Measurements from ENCODE around the gene SH3RF3. TPM values are rescaled to one million over a fixed set of nuclear protein-coding genes. Genes with fewer than 3 reads are reported as not detected.

The SH3RF3 gene
- total RNA-seq, 1 experiment from 2014 or later, result 0.32 TPM

GRCh38 chr2:109164739-109165221, 35.8 kb downstream of the SH3RF3 start:
- in situ Hi-C loops (cut with HindIII; ENCODE audit: low pct_unique_long_range_greater_than_20kb, low sequenced_read_pairs), result no loop called here
- DNase-seq (ENCODE audit: low read depth, low spot score), result no peak

DNA sequence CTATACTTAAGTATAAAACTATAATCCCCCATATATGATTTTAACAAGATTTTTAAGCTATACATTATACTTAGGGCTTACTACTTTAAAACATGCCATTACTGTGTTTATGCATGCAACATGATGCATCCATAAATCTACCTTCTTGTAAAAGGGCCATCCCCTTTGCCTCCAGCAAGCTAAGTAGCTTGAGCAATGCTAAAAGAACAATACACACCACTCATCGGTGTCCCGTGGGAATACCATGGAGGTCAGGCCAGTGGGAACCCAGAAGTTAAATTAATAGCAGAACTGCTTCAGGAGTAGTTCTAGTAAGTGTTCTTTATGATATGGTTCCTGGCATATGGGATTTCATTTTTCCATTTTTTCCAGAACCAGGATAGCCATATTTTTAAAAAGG, 37.8 kb downstream of the SH3RF3 start:
- DNase-seq (ENCODE audit: low read depth, low spot score), result peak; percentile 83
- in situ Hi-C loops (cut with HindIII; ENCODE audit: low pct_unique_long_range_greater_than_20kb, low sequenced_read_pairs), result no loop called here

GRCh38 chr2:109168086-109168485, 39.1 kb downstream of the SH3RF3 start:
- DNase-seq (ENCODE audit: low read depth, low spot score), result no peak
- in situ Hi-C loops (cut with HindIII; ENCODE audit: low pct_unique_long_range_greater_than_20kb, low sequenced_read_pairs), result no loop called here

- no peak for DNase-seq (ENCODE audit: low read depth, low spot score)
- in situ Hi-C loops (cut with HindIII; ENCODE audit: low pct_unique_long_range_greater_than_20kb, low sequenced_read_pairs), result no loop called here
These were observed 39.7 kb downstream of the SH3RF3 start for GRCh38 chr2:109168716-109169115.

- in situ Hi-C loops (cut with HindIII; ENCODE audit: low pct_unique_long_range_greater_than_20kb, low sequenced_read_pairs), result no loop called here
- no peak for DNase-seq (ENCODE audit: low read depth, low spot score)
These were observed 41.6 kb downstream of the SH3RF3 start for GRCh38 chr2:109170645-109171044.

GRCh38 chr2:109171444-109172334, 42.7 kb downstream of the SH3RF3 start:
- DNase-seq (ENCODE audit: low read depth, low spot score), result peak; percentile 4
- in situ Hi-C loops (cut with HindIII; ENCODE audit: low pct_unique_long_range_greater_than_20kb, low sequenced_read_pairs), result no loop called here

DNA sequence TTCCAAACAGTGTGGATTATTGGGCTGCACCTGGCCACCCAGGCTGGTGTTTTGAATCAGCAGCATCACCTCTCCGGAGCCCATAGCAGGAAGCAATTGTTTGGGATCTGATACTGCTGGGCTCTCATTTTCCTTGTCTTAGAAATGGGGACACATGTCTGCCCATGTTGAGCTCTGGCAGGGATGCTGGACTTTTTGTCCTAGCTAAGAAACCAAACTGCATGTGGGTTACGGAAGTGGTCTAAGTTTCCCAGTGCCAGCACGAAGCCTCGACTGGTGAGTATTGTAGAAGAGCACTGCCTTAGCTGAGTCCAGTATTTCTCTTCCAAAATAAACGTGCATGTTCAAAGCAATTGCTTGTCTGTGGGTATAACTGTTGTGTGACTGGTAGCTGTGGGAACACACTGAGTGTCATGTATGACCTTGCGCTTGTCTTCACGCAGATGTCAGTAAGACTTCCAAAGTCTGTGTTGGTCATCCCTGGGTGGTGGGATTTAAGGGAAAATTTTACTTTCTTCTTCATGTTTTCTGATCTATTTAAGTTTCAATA, 43.6 kb downstream of the SH3RF3 start:
- in situ Hi-C loops (cut with HindIII; ENCODE audit: low pct_unique_long_range_greater_than_20kb, low sequenced_read_pairs), result no loop called here
- DNase-seq (ENCODE audit: low read depth, low spot score), result no peak

GRCh38 chr2:109173311-109174171, 44.5 kb downstream of the SH3RF3 start:
- in situ Hi-C loops (cut with HindIII; ENCODE audit: low pct_unique_long_range_greater_than_20kb, low sequenced_read_pairs), result no loop called here
- no peak for DNase-seq (ENCODE audit: low read depth, low spot score)

- in situ Hi-C loops (cut with HindIII; ENCODE audit: low pct_unique_long_range_greater_than_20kb, low sequenced_read_pairs), result no loop called here
- no peak for DNase-seq (ENCODE audit: low read depth, low spot score)
These were observed 45.2 kb downstream of the SH3RF3 start for GRCh38 chr2:109174214-109174613.

- in situ Hi-C loops (cut with HindIII; ENCODE audit: low pct_unique_long_range_greater_than_20kb, low sequenced_read_pairs), result no loop called here
- DNase-seq (ENCODE audit: low read depth, low spot score), result no peak
These were observed 45.8 kb downstream of the SH3RF3 start for GRCh38 chr2:109174626-109175349.

- in situ Hi-C loops (cut with HindIII; ENCODE audit: low pct_unique_long_range_greater_than_20kb, low sequenced_read_pairs), result no loop called here
- no peak for DNase-seq (ENCODE audit: low read depth, low spot score)
These were observed 46.3 kb downstream of the SH3RF3 start for GRCh38 chr2:109175350-109175678.

DNA sequence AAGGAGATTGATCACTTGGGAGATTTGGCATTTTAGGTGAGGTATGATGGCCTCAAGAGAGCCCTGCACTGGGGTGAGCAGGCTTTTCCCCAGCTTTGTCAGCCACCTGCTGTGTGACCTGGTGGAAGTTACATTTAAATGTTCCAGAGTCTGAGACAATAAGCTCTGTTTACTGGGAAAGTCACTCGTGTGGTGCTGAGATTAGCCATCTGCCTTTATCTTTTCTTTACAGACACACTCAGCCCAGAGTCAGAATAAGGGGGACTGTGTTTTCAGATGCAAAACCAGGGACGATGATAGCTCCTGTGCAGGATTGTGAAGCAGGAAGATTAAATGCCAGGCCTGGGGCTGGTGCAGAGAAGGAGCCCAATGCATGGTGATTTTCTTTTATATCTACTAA, 47.9 kb downstream of the SH3RF3 start:
- DNase-seq (ENCODE audit: low read depth, low spot score), result no peak
- in situ Hi-C loops (cut with HindIII; ENCODE audit: low pct_unique_long_range_greater_than_20kb, low sequenced_read_pairs), result no loop called here

DNA sequence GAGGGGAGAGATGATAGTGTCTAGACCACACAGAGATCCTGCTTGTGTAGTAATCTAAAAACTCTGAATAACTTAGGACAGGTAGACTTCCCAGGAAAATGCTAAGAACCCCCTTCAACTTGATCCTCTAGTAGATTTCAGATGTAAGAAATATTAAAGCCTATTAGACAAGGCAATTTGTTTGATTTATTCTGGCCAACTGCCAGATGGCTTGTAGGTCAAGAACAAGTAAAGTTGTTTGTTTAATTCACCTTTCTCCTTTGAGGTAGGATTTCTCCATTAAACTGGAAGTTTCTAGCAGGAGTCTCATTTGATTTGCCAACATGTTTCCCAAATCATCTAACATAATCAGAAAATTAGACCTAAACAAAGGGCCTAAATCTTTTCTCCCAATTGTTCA, 48.6 kb downstream of the SH3RF3 start:
- in situ Hi-C loops (cut with HindIII; ENCODE audit: low pct_unique_long_range_greater_than_20kb, low sequenced_read_pairs), result no loop called here
- DNase-seq (ENCODE audit: low read depth, low spot score), result no peak

GRCh38 chr2:109178968-109179367, 50.0 kb downstream of the SH3RF3 start:
- in situ Hi-C loops (cut with HindIII; ENCODE audit: low pct_unique_long_range_greater_than_20kb, low sequenced_read_pairs), result no loop called here
- no peak for DNase-seq (ENCODE audit: low read depth, low spot score)

DNA sequence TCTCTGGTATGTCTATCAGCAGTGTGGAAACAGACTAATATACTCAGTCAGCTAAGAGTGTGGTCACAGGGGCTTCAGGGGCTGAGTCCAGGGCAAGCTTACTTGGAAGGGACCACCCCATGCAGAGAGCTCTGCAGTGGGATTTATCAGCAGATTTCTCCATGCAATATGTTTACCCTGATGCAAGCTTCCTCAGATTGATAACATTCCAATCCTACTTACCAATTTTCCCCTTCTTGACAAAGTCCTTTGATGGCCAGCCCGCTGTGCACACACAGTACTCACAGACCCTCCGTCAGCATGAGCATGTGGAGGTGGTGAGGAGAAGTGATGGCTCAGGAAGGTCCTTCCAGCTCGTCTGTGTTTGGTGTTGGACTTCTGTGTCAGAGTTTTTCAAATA, 51.8 kb downstream of the SH3RF3 start:
- no peak for DNase-seq (ENCODE audit: low read depth, low spot score)
- in situ Hi-C loops (cut with HindIII; ENCODE audit: low pct_unique_long_range_greater_than_20kb, low sequenced_read_pairs), result no loop called here

GRCh38 chr2:109182426-109182825, 53.4 kb downstream of the SH3RF3 start:
- in situ Hi-C loops (cut with HindIII; ENCODE audit: low pct_unique_long_range_greater_than_20kb, low sequenced_read_pairs), result no loop called here

DNA sequence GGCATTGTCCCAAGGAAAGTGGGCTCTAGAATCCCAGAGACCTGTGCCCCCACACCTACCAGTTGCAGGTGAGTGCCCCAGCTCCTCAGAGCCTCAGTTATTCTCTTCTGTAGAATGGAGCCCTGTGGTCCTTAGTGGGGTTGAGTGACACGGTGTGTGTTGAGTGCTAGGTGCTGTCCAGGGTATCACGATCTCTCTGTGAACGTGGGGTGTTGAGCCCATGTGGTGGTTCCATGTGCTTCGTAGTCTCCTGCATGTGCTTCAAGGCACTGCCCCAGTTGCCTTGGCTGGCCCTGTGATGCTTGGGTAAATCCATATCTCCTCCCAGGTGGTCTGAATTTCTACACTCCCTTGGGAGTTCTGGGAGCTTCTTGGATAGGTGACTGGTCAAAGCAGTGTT, 54.9 kb downstream of the SH3RF3 start:
- in situ Hi-C loops (cut with HindIII; ENCODE audit: low pct_unique_long_range_greater_than_20kb, low sequenced_read_pairs), result no loop called here
- no peak for DNase-seq (ENCODE audit: low read depth, low spot score)

More at GRCh38 chr2:109182426-109182825, 53.4 kb downstream of the SH3RF3 start:
- DNase-seq (ENCODE audit: low read depth, low spot score), result no peak

- no peak for DNase-seq (ENCODE audit: low read depth, low spot score)
- in situ Hi-C loops (cut with HindIII; ENCODE audit: low pct_unique_long_range_greater_than_20kb, low sequenced_read_pairs), result no loop called here
These were observed 55.4 kb downstream of the SH3RF3 start for GRCh38 chr2:109184368-109184767.

Data from SK-MEL-5 (cell line).